B cell (primary cell): ENCODE data around the gene TANK.

Experiments
- CTCF ChIP-seq: fragments of 200-600 bp; IDR thresholded peaks from one replicate; pipeline ENCODE4 v1.8.0; 2022; ENCODE audit warnings: antibody characterized with exemption, mild to moderate bottlenecking
- EZH2 ChIP-seq: IDR thresholded peaks from 2 replicates; pipeline ENCODE4 v1.6.1; 2012; ENCODE audit warnings: borderline replicate concordance, low read depth, mild to moderate bottlenecking, moderate library complexity, low read length; ENCODE audit not compliant: insufficient read depth, poor library complexity, severe bottlenecking

GRCh38 chr2:161146209-161146775 lies 13.9 kb upstream of the TANK start:
- TF ChIP-seq CTCF (no peak), EZH2 (no peak)
